ENCODE results near the gene PALD1. TPM values are rescaled to one million over a fixed set of nuclear protein-coding genes. Genes with fewer than 3 reads are reported as not detected.

The PALD1 gene
- polyA plus RNA-seq, 1 experiment: 0.17 TPM

- DNase-seq (ENCODE audit: low read depth, low spot score): no peak
- POLR2A ChIA-PET: no interaction called here
- CTCF ChIA-PET: no interaction called here
Observed at GRCh38 chr10:70474780-70475179, 3.8 kb upstream of the PALD1 start.

GRCh38 chr10:70475661-70476060 is 2.9 kb upstream of the PALD1 start:
- ChIA-PET CTCF (no interaction called here), POLR2A (no interaction called here)
- H3K27me3 ChIP-seq (ENCODE audit: control insufficient read depth, insufficient read depth, low read length): peaks cover 68% of the 10 kb centered on the region
- no peak overlapping the region for H3K4me3 ChIP-seq (ENCODE audit: low read depth, low read length)
- no peak for TF ChIP-seq CTCF (IDR thresholded peaks at IDR 0.05; ENCODE audit: low read depth, low read length)
- no peak overlapping the region for H3K27ac ChIP-seq (ENCODE audit: low read depth, low read length)
- H3K9me3 ChIP-seq (ENCODE audit: control insufficient read depth, insufficient read depth, low read length): no peaks in the 10 kb centered on the region
- no peak for DNase-seq (ENCODE audit: low read depth, low spot score)

More at GRCh38 chr10:70474780-70475179, 3.8 kb upstream of the PALD1 start:
- no peak for TF ChIP-seq CTCF (IDR thresholded peaks at IDR 0.05; ENCODE audit: low read depth, low read length)
- H3K27me3 ChIP-seq (ENCODE audit: control insufficient read depth, insufficient read depth, low read length): peaks cover 64% of the 10 kb centered on the region
- no peak overlapping the region for H3K27ac ChIP-seq (ENCODE audit: low read depth, low read length)
- no peaks in the 10 kb centered on the region for H3K9me3 ChIP-seq (ENCODE audit: control insufficient read depth, insufficient read depth, low read length)
- no peak overlapping the region for H3K4me3 ChIP-seq (ENCODE audit: low read depth, low read length)

- no peak for DNase-seq (ENCODE audit: low read depth, low spot score)
- no peak overlapping the region for H3K27ac ChIP-seq (ENCODE audit: low read depth, low read length)
- POLR2A ChIA-PET: no interaction called here
- H3K27me3 ChIP-seq (ENCODE audit: control insufficient read depth, insufficient read depth, low read length): peaks cover 71% of the 10 kb centered on the region
- H3K4me3 ChIP-seq (ENCODE audit: low read depth, low read length): no peak overlapping the region
- TF ChIP-seq CTCF (IDR thresholded peaks at IDR 0.05; ENCODE audit: low read depth, low read length): no peak
- CTCF ChIA-PET: interaction anchor here (0.6 to 1.2 kb wide), 2 partner anchors 255 to 283 kb away, joined by 3 to 4 read pairs; no protein-coding TSS in a partner anchor
- H3K9me3 ChIP-seq (ENCODE audit: control insufficient read depth, insufficient read depth, low read length): no peaks in the 10 kb centered on the region
Observed at GRCh38 chr10:70476249-70477035, 2.1 kb upstream of the PALD1 start.

- DNase-seq (ENCODE audit: low read depth, low spot score): no peak
- POLR2A ChIA-PET: no interaction called here
- no peaks in the 10 kb centered on the region for H3K9me3 ChIP-seq (ENCODE audit: control insufficient read depth, insufficient read depth, low read length)
- no peak for TF ChIP-seq CTCF (IDR thresholded peaks at IDR 0.05; ENCODE audit: low read depth, low read length)
- no peak overlapping the region for H3K27ac ChIP-seq (ENCODE audit: low read depth, low read length)
- H3K4me3 ChIP-seq (ENCODE audit: low read depth, low read length): peak overlapping the region; percentile 56
- peaks cover 66% of the 10 kb centered on the region for H3K27me3 ChIP-seq (ENCODE audit: control insufficient read depth, insufficient read depth, low read length)
- CTCF ChIA-PET: interaction anchor here (1.2 to 1.7 kb wide), 2 partner anchors 16 to 256 kb away, joined by 3 to 4 read pairs; no protein-coding TSS in a partner anchor
Observed at GRCh38 chr10:70477661-70478162, 855 bp upstream of the PALD1 start.

GRCh38 chr10:70479165-70479581 is 606 bp downstream of the PALD1 start:
- ChIA-PET CTCF (no interaction called here), POLR2A (no interaction called here)
- TF ChIP-seq CTCF (IDR thresholded peaks at IDR 0.05; ENCODE audit: low read depth, low read length): no peak
- H3K27ac ChIP-seq (ENCODE audit: low read depth, low read length): no peak overlapping the region
- peak overlapping the region; percentile 56 for H3K4me3 ChIP-seq (ENCODE audit: low read depth, low read length)
- no peak for DNase-seq (ENCODE audit: low read depth, low spot score)
- peaks cover 72% of the 10 kb centered on the region for H3K27me3 ChIP-seq (ENCODE audit: control insufficient read depth, insufficient read depth, low read length)
- no peaks in the 10 kb centered on the region for H3K9me3 ChIP-seq (ENCODE audit: control insufficient read depth, insufficient read depth, low read length)

All from AG04450 (cell line).